IPS-15b (cell line): ENCODE data around the gene NRIP2.
"Not testable (repeated sequence)": the region's sequence is repeated elsewhere in the genome, so short reads cannot be mapped to it uniquely, and the experiment has no call there.

Experiments
- H3K27me3 ChIP-seq: one replicate; pipeline ENCODE4 v1.6.1; 2013; ENCODE audit warnings: low read length; ENCODE audit not compliant: control insufficient read depth, insufficient read depth
- H3K36me3 ChIP-seq: one replicate; pipeline ENCODE4 v1.6.1; 2013; ENCODE audit warnings: low read length; ENCODE audit not compliant: control insufficient read depth, insufficient read depth
- H3K4me1 ChIP-seq: one replicate; pipeline ENCODE4 v1.6.1; 2013; ENCODE audit warnings: mild to moderate bottlenecking, low read length; ENCODE audit not compliant: control insufficient read depth, insufficient read depth
- H3K4me3 ChIP-seq: one replicate; pipeline ENCODE4 v1.5.1; 2013; ENCODE audit warnings: low read depth, low read length
- H3K9ac ChIP-seq: one replicate; pipeline ENCODE4 v1.6.1; 2013; ENCODE audit warnings: low read depth, mild to moderate bottlenecking, low read length
- H3K9me3 ChIP-seq: one replicate; pipeline ENCODE4 v1.6.1; 2013; ENCODE audit warnings: mild to moderate bottlenecking, low read length; ENCODE audit not compliant: control insufficient read depth, insufficient read depth

Gene NRIP2

GRCh38 chr12:2834581-2835491, at the start of gene NRIP2:
NRIP2 (minus strand) TSS chr12:2835035; CDS start chr12:2834983, 52 bp downstream.
- Histone ChIP-seq H3K36me3 (peaks cover 5% of the 10 kb centered on the region), H3K27me3 (no peaks in the 10 kb centered on the region), H3K4me1 (peaks cover 2% of the 10 kb centered on the region), H3K9ac (peak within 1 kb of the TSS; percentile 54), H3K9me3 (no peaks in the 10 kb centered on the region), H3K4me3 (no peak within 1 kb of the TSS)

- no peak overlapping the region for H3K4me3 ChIP-seq
- peaks cover 6% of the 10 kb centered on the region for H3K36me3 ChIP-seq
- H3K9me3 ChIP-seq: no peaks in the 10 kb centered on the region
- no peak overlapping the region for H3K9ac ChIP-seq
- no peaks in the 10 kb centered on the region for H3K27me3 ChIP-seq
- peaks cover 12% of the 10 kb centered on the region for H3K4me1 ChIP-seq
These were observed 45.0 kb upstream of the NRIP2 start for GRCh38 chr12:2879853-2880252.

GRCh38 chr12:2877953-2878732, 43.3 kb upstream of the NRIP2 start:
- Histone ChIP-seq H3K4me3 (peak overlapping the region; percentile 93), H3K36me3 (peaks cover 11% of the 10 kb centered on the region), H3K9me3 (no peaks in the 10 kb centered on the region), H3K27me3 (no peaks in the 10 kb centered on the region), H3K4me1 (peaks cover 8% of the 10 kb centered on the region), H3K9ac (peak overlapping the region; percentile 74)

- Histone ChIP-seq H3K9me3 (no peaks in the 10 kb centered on the region), H3K4me1 (peaks cover 8% of the 10 kb centered on the region), H3K27me3 (no peaks in the 10 kb centered on the region), H3K4me3 (peak within 1 kb of the TSS; percentile 93), H3K36me3 (peaks cover 11% of the 10 kb centered on the region), H3K9ac (peak within 1 kb of the TSS; percentile 91)
These were observed 42.5 kb upstream of the NRIP2 start, which contains the start of the genes FOXM1 and RHNO1 for GRCh38 chr12:2877047-2877952. FOXM1 (minus strand) TSS chr12:2877174; CDS start chr12:2874478, 2,696 bp downstream. RHNO1 (plus strand) TSS chr12:2877223; CDS start chr12:2885367, 8,144 bp downstream.

DNA sequence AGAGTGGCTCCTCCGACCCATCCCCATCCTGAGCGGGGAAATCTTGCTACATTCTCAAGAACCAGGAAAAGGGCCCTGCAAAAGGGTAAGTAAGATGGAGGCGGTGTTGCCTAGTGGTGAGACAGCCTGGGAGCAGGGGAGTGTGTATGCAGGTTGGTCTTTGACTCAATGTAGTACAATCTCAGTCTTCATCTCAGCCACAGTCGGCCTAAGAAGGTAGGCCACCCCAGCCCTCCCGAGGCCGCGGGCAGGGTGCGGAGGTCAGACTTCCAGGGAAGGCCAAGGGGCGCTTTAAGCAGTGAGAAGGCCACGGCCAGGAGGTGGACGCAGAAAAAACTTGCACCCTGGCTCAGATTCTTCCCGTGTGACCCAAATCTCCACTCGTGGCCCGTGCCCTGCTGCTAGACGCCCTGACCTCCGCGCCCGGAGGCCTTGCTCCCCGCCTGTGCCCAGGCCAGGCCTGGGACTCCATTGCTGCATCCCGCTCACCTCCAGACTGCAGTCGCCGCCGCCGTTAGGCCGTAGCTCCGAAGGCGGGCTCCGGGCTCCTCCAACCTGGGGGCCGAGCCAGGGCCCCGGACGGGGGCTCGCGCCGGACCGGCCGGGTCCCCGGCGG, 41.7 kb upstream of the NRIP2 start:
- peak overlapping the region; percentile 91 for H3K9ac ChIP-seq
- peaks cover 8% of the 10 kb centered on the region for H3K4me1 ChIP-seq
- H3K27me3 ChIP-seq: no peaks in the 10 kb centered on the region
- no peaks in the 10 kb centered on the region for H3K9me3 ChIP-seq
- H3K36me3 ChIP-seq: peaks cover 16% of the 10 kb centered on the region
- H3K4me3 ChIP-seq: peak overlapping the region; percentile 93

GRCh38 chr12:2868986-2869632, 34.3 kb upstream of the NRIP2 start:
- not testable (repeated sequence) for H3K4me1 ChIP-seq
- peaks cover 46% of the 10 kb centered on the region for H3K36me3 ChIP-seq

DNA sequence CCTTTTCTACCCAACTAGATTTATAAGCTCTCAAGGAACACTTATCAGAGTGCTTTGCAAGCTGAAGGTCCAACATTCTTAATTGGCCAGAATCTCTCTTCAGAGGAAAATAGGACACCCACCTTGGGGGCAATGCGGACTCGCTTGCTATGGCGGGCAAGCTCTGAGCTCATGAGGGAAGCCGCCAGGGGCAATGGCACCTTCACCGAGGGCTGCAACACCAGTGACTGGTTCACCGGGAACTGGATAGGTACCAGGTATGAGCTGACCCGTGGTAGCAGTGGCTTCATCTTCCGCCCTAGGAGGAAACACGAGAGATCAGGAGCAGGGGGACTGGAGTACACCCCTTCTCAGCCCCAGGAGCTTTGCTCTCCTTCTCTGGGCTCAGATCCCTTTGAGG, 29.4 kb upstream of the NRIP2 start:
- Histone ChIP-seq H3K4me3 (no peak overlapping the region), H3K36me3 (peaks cover 60% of the 10 kb centered on the region), H3K4me1 (no peaks in the 10 kb centered on the region), H3K9ac (no peak overlapping the region), H3K9me3 (no peaks in the 10 kb centered on the region), H3K27me3 (no peaks in the 10 kb centered on the region)

More at GRCh38 chr12:2868986-2869632, 34.3 kb upstream of the NRIP2 start:
- not testable (repeated sequence) for H3K4me3 ChIP-seq, H3K9ac ChIP-seq, H3K27me3 ChIP-seq, H3K9me3 ChIP-seq

GRCh38 chr12:2863402-2863801, 28.6 kb upstream of the NRIP2 start:
- H3K4me3 ChIP-seq, H3K4me1 ChIP-seq, H3K27me3 ChIP-seq, H3K9ac ChIP-seq, H3K9me3 ChIP-seq: not testable (repeated sequence)
- peaks cover 67% of the 10 kb centered on the region for H3K36me3 ChIP-seq

GRCh38 chr12:2862876-2863275, 28.0 kb upstream of the NRIP2 start:
- no peaks in the 10 kb centered on the region for H3K9me3 ChIP-seq
- H3K27me3 ChIP-seq: no peaks in the 10 kb centered on the region
- H3K9ac ChIP-seq: no peak overlapping the region
- H3K4me3 ChIP-seq: no peak overlapping the region
- peaks cover 63% of the 10 kb centered on the region for H3K36me3 ChIP-seq
- H3K4me1 ChIP-seq: no peaks in the 10 kb centered on the region

DNA sequence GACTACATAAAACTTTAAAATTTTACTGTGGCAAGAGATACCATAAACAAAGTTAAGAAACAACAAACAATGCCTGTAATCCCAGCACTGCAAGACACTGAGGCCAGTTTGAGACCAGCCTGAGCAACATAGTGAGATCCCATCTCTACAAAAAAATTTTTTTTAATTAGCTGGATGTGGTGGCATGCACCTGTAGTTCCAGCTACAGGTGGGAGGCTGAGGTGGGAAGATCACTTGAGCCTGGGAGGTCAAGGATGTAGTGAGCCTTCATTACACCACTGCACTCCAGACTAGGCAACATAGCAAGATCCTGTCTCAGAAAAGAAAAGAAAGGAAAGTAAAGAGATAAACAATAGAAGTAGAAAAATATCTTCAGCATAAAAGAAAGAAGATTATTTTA, 25.3 kb upstream of the NRIP2 start:
- Histone ChIP-seq H3K9me3 (no peaks in the 10 kb centered on the region), H3K9ac (no peak overlapping the region), H3K4me3 (no peak overlapping the region), H3K36me3 (peaks cover 43% of the 10 kb centered on the region), H3K27me3 (no peaks in the 10 kb centered on the region), H3K4me1 (no peaks in the 10 kb centered on the region)
